Adrenal gland (tissue), 12 donors: ENCODE measurements around the gene ROR2. TPM values are rescaled to one million over a fixed set of nuclear protein-coding genes. Genes with fewer than 3 reads are reported as not detected.

Experiments used
- DNase-seq, 7 donors: peaks; one replicate each; pipeline ENCODE4 v3.0.0-alpha.2; 2019 to 2020
- H3K27ac ChIP-seq, 5 donors: fragments of 200-600 bp; sonication (generic) in 4 of 5; 1 replicate in 3 of 5; 2 replicates in 2 of 5; pipeline versions ENCODE4 v1.5.1 to v1.8.0; 2016 to 2020; ENCODE audit warnings: mild to moderate bottlenecking in 1 of 5
- H3K27me3 ChIP-seq: fragments of 200-600 bp; 2 replicates; pipeline ENCODE4 v1.8.0; 2021
- H3K36me3 ChIP-seq, 2 donors: fragments of 200-600 bp; replicated peaks in 1 of 2; 1 replicate in 1 of 2; 2 replicates in 1 of 2; pipeline versions ENCODE4 v1.5.1 to v1.8.0; 2018 to 2022
- H3K4me1 ChIP-seq, 2 donors: fragments of 200-600 bp; replicated peaks in 1 of 2; 1 replicate in 1 of 2; 2 replicates in 1 of 2; pipeline versions ENCODE4 v1.5.1 to v1.8.0; 2018 to 2021
- H3K4me3 ChIP-seq, 4 donors: fragments of 200-600 bp; sonication (generic) in 3 of 4; one replicate each; pipeline ENCODE4 v1.5.1; 2016 to 2018
- H3K9me3 ChIP-seq, 3 donors: fragments of 200-600 bp; sonication (generic) in 1 of 3; replicated peaks in 1 of 3; 1 replicate in 2 of 3; 2 replicates in 1 of 3; pipeline versions ENCODE4 v1.5.1 to v1.8.0; 2016 to 2021
- CTCF ChIP-seq, 6 experiments: fragments of 450-650 bp in 4 of 6; fragments of 200-600 bp in 2 of 6; sonication (generic) in 1 of 6; IDR thresholded peaks; 1 replicate in 5 of 6; 2 replicates in 1 of 6; pipeline versions ENCODE4 v1.5.1 to v1.8.0; 2016 to 2021; ENCODE audit warnings: antibody characterized with exemption in 6 of 6, mild to moderate bottlenecking in 2 of 6, moderate library complexity in 1 of 6
- POLR2A ChIP-seq, 2 donors: fragments of 450-650 bp; IDR thresholded peaks; one replicate each; pipeline ENCODE4 v1.6.1; 2017; ENCODE audit warnings: antibody characterized with exemption in 2 of 2, mild to moderate bottlenecking in 2 of 2, moderate library complexity in 1 of 2
- WGBS, 4 donors: extraction: QIAGEN DNeasy Blood & Tissue Kit in 2 of 4; methylation state at CpG; one replicate each; pipeline versions ENCODE4 v1.1.5 to v1.1.7; 2013 to 2017; 5-methylcytosine and 5-hydroxymethylcytosine counted together
- intact Hi-C, 2 donors: fragments of 100-400 bp; cut with DNase I; formaldehyde crosslinking; loops; one replicate each; pipeline versions ENCODE4 v1.14.1 to v1.15.0; 2022 to 2023
- polyA plus RNA-seq, 3 donors: library from polyadenylated mRNA; stranded (reverse); fragments of 200-250 nt in 2 of 3; fragments of 350-450 nt in 1 of 3; fragmentation: Illumina TruSeq in 1 of 3; extraction: RNeasy Lipid Tissue Mini Kit (QIAGEN cat#74804) in 1 of 3; gene quantifications; one replicate each; pipeline ENCODE4 v1.2.3, GENCODE V29; 2013 to 2014
- total RNA-seq, 9 donors: library from RNA; depleted of rRNA in 4 of 9; stranded (reverse); fragments of >200 nt in 4 of 9; fragments of 120-200 nt in 1 of 9; fragmentation: NEBNext Ultra II Directional in 1 of 9; extraction: Animal tissue kit (Norgen Biotek cat#: 25700) in 1 of 9; gene quantifications; one replicate each; pipeline versions ENCODE4 v1.1.0 to v1.2.4, GENCODE V29; 2013 to 2023
- donor health status: healthy with polysubstance abuse.
- donor health status: Bipolar disorder and iron deficiency.
- donor health status: DM: yes; HTN: yes; CAD: no.
- donor health status: DM: no; HTN: no; CAD: no.
- donor health status: DM: no; HTN: no; CAD: no.
- donor health status: DM: yes; HTN: yes; CAD: no.

The ROR2 gene
- total and polyA plus RNA-seq, 12 donors = 3.9 to 23.9 (median 11.4) TPM

DNA sequence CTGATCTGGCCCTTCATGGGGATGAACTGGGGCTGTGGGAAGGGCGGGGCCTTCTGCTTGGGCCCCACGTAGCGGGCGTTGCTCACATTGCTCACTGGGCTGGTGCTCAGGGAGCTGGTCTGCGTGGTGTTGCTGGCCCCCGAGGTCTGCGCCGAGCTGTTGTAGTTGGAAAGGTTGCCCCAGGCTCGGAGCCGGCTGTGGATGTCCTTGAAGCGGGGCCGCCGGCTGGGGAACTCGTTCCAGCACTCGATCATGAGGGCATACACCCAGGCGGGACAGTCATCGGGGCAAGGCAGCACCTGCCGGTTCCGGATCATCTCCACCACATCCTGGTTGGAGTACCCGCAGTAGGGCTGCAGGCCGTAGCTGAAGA, 226.0 kb downstream of the ROR2 start:
- intact Hi-C loops = no loop called here
- peak in 3 of 7 donors; percentile 19 to 48 (median 30) for DNase-seq
- peaks cover 0 to 10% of the 10 kb centered on the region in 2 donors for H3K36me3 ChIP-seq
- TF ChIP-seq CTCF (IDR thresholded peaks at IDR 0.05) = no peak
- TF ChIP-seq POLR2A (IDR thresholded peaks at IDR 0.05) = no peak
- H3K27ac ChIP-seq = no peak overlapping the region
- H3K4me1 ChIP-seq = no peaks in the 10 kb centered on the region
- H3K9me3 ChIP-seq = no peaks in the 10 kb centered on the region
- WGBS, 4 donors = 54 to 78% (median 67%) methylated on average over 2 to 21 of the region's 21 CpGs
- H3K4me3 ChIP-seq = no peak overlapping the region
- no peaks in the 10 kb centered on the region for H3K27me3 ChIP-seq

DNA sequence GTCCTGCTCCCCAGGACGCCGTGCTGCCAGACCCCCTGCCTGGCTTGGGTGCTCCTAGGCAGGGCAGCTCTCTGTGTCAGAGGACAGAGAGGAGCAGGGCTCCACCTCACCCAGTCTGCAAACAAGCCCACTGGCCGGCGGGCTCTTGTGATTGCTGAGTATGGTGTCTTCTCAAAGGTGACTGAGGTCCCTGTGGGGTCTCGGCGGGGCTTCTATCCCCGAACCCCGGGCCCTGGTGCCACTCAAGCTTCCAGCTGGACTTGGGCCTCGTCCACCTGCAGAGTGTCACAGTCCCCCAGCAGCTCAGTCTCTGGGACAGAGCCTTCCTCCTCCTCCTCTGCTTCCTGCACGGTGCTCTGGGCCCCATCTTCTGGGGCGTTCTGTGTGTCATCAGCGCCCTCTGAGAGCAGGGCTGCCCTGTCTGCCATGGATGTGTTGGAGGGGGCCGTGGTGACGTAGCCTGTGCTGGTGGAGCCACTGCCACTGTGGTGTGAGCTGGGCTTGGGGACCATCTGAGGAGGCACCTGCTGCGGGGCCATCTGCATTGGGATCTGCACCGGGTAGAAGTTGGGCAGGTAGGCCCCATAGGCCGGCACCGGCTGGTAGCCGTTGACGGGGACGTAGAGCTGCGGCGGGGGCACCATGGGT, 226.5 kb downstream of the ROR2 start:
- intact Hi-C loops = no loop called here
- no peaks in the 10 kb centered on the region for H3K27me3 ChIP-seq
- no peak for TF ChIP-seq CTCF (IDR thresholded peaks at IDR 0.05)
- TF ChIP-seq POLR2A (IDR thresholded peaks at IDR 0.05) = no peak
- WGBS, 4 donors = 82 to 91% (median 87%) methylated on average over 8 to 23 of the region's 23 CpGs
- H3K4me3 ChIP-seq = no peak overlapping the region
- H3K27ac ChIP-seq = no peak overlapping the region
- DNase-seq = peak in 1 of 7 donors; percentile 18
- peaks cover 0 to 10% of the 10 kb centered on the region in 2 donors for H3K36me3 ChIP-seq
- H3K9me3 ChIP-seq = no peaks in the 10 kb centered on the region
- no peaks in the 10 kb centered on the region for H3K4me1 ChIP-seq

GRCh38 chr9:91720751-91721705, 229.0 kb downstream of the ROR2 start:
- no peaks in the 10 kb centered on the region for H3K9me3 ChIP-seq
- H3K4me1 ChIP-seq = no peaks in the 10 kb centered on the region
- DNase-seq = peak in 2 of 7 donors; percentile 18 to 45
- no peaks in the 10 kb centered on the region for H3K27me3 ChIP-seq
- WGBS, 4 donors = 55 to 64% (median 61%) methylated on average over 15 to 16 of the region's 16 CpGs
- intact Hi-C loops = no loop called here
- TF ChIP-seq POLR2A (IDR thresholded peaks at IDR 0.05) = no peak
- TF ChIP-seq CTCF (IDR thresholded peaks at IDR 0.05) = no peak
- no peak overlapping the region for H3K27ac ChIP-seq
- peaks cover 0 to 10% of the 10 kb centered on the region in 2 donors for H3K36me3 ChIP-seq
- no peak overlapping the region for H3K4me3 ChIP-seq

DNA sequence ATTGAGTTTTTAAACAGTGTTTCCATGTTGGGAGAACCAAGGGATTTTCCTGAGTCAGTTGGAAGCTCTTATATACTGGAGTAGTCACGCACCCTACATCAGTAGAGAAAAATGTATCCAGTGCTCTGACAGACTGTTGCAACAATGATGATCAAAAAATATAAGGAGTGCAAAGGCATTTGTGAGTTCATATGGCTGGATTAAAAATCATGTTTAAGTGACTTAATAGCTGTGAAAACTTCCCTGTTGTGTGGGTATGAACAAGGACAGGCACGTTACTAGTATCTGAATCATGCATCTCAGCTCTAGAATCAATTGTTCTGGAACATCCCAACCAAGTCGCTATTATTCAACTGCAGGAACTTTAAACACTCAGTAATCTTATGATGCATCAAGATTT, 229.7 kb downstream of the ROR2 start:
- no peaks in the 10 kb centered on the region for H3K27me3 ChIP-seq
- no peak for DNase-seq
- TF ChIP-seq CTCF (IDR thresholded peaks at IDR 0.05) (no peak), POLR2A (IDR thresholded peaks at IDR 0.05) (no peak)
- intact Hi-C loops = no loop called here
- H3K36me3 ChIP-seq = peaks cover 0 to 10% of the 10 kb centered on the region in 2 donors
- H3K9me3 ChIP-seq = no peaks in the 10 kb centered on the region
- no peak overlapping the region for H3K4me3 ChIP-seq
- H3K27ac ChIP-seq = no peak overlapping the region
- WGBS, 4 donors = 76 to 81% (median 77%) methylated on average over 3 of the region's 3 CpGs
- no peaks in the 10 kb centered on the region for H3K4me1 ChIP-seq
